ENCODE results near the gene EFCAB6. TPM values are rescaled to one million over a fixed set of nuclear protein-coding genes. Genes with fewer than 3 reads are reported as not detected.

The EFCAB6 gene
- total RNA-seq, 2 donors from 2014 or later = 1.7 to 2.0 TPM

DNA sequence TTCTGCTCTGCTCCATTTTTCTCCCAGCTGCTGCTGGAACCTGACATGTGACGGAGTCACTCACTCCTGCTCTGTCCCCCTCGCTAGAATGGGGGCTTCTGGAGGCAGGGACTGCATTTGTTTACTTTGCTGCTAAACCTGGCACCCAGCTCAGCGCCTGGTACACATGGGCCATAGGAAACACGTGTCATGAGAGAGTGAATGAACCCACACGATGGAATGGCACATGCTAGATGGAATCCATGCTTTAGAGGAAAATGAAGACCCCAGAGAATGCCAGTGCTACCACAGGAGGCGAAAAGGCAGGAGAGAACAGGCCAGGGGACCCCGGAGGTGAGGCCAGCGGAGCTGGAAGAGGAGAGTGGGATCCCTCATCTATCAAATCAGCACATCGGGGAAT is 239.4 kb downstream of the EFCAB6 start:
- intact Hi-C loops (cut with DNase I) = loop anchor here in 1 of 2 donors (1.0 kb wide), 1 partner anchor 19 kb away; no protein-coding TSS in a partner anchor
- no peak for DNase-seq (ENCODE audit: low spot score)

DNA sequence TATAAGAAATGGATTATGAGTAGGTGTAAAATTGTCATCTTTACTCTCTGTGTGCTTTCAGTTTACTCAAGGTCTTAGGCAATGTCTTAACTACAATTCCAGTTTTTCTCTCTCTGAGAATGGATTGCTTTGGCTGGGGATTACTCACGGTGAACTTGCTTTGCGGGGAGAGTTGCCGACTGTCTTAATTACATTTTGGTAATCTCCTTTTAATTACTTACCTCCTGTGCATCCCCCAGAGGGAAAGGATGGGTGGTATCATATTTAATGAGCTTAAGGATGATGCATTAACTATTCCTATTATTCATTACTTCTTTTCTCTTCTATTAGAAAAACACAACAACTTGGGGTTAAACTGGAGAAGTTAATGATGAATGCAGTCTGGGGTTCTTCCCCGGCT is 240.9 kb downstream of the EFCAB6 start:
- DNase-seq (ENCODE audit: low spot score) = no peak
- intact Hi-C loops (cut with DNase I) = no loop called here

DNA sequence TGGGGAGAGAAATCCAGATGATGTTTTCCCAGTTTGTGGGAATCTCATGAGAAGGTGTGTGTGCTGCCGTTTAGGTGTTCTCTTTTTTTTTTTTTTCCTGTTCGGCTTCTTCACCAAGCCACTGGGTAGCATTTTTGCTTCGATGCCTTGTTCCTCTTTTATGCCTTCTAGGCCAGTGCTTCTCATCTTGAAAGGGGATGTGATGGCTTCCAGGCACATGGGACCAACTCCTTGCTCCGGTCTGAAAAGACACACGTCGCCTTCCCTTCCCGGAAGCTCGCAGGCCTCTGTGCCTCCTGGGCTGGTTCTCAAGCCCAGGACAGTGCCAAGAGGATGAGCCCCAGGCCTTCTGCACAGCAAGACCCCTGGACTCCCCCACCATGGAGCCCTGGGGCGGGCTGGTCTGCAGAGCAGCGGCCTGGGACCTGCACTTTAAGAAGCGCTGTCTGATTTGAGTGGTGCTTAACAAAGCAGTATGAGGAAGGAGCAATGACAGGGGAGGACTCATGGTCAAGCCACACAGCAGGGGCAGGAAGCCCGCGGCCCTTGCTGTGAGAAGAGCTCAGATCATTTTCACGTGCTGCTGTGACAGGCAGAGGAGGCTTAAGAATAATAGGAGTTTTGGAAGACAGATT is 241.5 kb downstream of the EFCAB6 start:
- intact Hi-C loops (cut with DNase I) = no loop called here
- DNase-seq (ENCODE audit: low spot score) = no peak

DNA sequence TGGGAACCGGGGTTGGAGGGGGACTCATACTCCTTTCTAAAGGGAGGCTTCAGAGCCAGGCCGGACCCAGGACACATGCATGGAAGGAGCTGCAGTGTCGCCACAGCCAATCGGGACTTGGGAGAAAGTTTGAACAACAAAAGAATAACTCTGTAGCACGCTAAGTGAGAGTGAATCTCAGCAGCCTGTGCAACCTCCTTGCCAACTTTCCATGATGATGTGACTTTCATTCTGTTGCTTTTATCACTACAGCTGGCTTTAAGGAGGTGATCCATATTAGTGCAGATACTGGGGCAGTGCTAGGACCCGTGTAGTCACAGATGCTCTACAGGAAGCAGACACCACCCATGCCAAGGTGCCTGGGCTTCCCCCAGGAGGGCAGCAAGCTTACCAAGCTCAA is 243.0 kb downstream of the EFCAB6 start:
- intact Hi-C loops (cut with DNase I) = no loop called here
- DNase-seq (ENCODE audit: low spot score) = no peak

DNA sequence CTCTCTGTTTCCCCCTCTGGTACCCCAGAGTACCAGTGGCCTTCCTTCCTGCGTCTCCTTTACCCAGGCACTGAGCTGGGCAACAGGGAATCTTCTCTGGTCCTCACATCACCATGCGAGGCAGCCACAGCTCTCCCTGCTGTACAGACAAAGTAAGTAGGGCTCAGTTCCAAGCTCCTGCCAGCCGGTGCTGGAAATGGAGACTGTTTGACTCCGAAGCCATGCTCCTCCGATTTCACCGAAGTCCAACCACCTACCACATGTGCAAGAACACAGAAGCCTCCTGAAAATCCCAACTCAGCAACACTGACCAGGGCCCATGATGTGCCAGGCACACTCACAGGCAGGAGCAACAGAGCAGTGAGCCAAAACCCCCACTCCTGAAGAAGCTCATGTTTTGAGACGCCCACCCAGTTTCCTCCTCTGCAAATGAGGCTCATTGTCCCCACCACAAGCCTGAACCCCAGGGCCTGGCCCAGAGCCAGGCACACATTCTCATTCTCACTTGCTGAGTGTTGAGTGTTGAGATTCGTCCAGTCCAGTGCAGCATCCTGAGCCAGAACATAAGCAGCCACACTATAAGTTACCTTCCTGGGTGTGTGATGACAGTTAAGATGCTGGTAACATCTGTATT is 244.3 kb downstream of the EFCAB6 start:
- intact Hi-C loops (cut with DNase I) = no loop called here
- DNase-seq (ENCODE audit: low spot score) = no peak

DNA sequence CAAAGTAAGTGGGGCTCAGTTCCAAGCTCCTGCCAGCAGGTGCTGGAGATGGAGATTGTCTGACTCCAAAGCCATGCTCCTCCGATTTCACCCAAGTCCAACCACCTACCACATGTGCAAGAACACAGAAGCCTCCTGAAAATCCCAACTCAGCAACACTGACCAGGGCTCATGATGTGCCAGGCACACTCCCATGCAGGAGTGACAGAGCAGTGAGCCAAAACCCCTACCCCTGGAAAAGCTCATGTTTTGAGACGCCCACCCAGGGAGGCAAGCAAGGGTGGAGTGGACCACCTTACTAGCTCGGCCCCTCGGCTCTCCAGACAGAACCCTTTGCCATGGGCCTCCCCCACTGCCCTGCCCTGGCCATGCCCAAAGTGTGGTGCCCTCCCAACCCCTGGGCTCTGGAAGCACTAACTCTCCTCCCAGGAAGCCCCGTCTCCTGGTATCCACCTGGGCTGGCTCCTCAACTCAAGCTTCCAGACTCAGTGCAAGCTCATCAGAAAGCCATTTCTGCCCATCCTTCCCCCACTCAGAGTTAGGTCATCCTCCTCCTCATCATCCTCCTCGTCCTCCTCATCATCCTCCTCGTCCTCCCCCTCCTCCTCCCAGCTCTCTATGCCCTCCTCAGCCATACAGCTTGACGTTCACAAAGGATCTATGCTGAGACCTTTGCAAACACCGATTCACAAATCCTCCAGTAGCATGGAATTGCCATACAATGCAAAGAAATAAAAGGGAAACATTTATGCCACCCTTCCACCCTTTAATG is 245.4 kb downstream of the EFCAB6 start:
- no peak for DNase-seq (ENCODE audit: low spot score)
- intact Hi-C loops (cut with DNase I) = no loop called here

DNA sequence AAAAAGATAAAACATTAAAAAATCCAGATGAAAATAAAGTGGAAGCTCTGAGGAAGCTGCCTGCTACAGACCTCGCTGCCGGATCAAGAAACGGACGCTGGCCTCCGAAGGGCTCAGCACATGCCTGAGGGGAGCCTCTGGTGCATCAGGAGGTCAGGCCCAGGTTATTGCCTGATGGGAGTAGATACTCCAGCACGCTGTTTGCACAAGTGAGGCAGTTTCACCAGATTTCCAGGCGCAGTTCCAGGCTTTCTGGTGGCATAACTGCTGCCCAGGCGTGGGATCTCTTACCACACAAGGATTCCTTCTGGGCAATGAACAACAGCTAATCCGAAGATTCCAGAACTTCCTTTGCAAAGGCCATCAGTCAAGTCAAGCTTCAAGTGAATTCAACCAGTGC is 246.1 kb downstream of the EFCAB6 start:
- intact Hi-C loops (cut with DNase I) = no loop called here
- DNase-seq (ENCODE audit: low spot score) = no peak

DNA sequence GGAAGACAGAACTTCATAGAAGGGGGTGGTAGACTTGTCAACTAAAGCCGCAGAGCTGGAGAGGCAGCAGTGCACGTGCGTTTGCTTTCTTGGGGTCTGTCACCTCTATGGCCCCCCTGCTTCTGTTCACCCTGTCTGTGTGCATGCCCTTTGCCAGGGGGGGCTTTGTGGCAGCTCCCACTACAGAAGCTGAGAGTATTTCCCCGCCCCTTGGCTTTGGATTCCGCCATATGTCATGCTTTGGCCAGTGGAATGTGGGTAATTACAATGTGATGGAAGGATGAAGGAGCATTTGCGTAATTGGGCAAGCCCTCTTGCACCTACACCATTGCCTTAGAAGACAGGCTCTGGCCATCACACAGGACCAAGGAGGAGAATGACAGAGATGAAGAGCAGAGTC is 247.2 kb downstream of the EFCAB6 start:
- intact Hi-C loops (cut with DNase I) = no loop called here
- DNase-seq (ENCODE audit: low spot score) = no peak

DNA sequence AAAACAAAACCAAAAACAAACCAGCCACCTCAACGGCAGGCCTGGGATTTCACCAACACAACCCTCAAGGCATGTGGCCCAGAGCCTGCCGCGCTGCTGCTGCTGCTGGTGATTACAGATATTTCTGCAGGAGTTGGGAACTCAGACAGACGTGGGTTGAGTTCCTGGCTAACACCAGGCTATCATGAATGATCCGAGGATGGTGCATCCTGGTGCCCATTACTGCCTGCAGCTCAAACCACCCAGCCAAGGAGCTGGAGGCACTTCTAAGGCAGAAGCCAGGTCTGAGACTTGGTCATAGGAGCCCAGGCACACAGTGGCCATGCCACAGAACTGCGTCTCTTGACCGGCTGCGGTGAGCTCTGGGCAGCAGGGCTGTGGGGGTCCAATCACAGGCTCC is 248.5 kb downstream of the EFCAB6 start:
- intact Hi-C loops (cut with DNase I) = no loop called here

DNA sequence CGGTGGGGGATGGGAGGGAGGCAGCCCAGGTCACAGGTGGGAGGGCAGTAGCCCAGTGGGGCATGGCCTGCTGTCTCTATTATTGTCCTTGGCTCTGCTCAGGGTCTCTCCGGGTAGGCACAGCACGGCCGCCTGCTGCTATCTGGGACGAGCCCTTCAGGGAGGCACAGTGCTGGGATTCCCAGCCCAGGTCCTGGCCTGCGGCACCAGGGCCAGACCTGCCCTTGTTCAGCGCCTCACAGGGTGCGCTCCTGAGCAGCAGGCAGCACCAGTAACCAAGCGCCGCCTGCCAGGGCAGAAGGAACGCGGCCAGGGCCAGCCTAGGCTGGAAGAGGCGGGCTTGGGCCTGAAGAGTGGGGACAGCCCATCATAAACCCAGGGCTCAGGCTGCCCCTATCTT is 249.3 kb downstream of the EFCAB6 start:
- intact Hi-C loops (cut with DNase I) = no loop called here
- DNase-seq (ENCODE audit: low spot score) = no peak

More for the DNA sequence above, 248.5 kb downstream of the EFCAB6 start:
- no peak for DNase-seq (ENCODE audit: low spot score)

DNA sequence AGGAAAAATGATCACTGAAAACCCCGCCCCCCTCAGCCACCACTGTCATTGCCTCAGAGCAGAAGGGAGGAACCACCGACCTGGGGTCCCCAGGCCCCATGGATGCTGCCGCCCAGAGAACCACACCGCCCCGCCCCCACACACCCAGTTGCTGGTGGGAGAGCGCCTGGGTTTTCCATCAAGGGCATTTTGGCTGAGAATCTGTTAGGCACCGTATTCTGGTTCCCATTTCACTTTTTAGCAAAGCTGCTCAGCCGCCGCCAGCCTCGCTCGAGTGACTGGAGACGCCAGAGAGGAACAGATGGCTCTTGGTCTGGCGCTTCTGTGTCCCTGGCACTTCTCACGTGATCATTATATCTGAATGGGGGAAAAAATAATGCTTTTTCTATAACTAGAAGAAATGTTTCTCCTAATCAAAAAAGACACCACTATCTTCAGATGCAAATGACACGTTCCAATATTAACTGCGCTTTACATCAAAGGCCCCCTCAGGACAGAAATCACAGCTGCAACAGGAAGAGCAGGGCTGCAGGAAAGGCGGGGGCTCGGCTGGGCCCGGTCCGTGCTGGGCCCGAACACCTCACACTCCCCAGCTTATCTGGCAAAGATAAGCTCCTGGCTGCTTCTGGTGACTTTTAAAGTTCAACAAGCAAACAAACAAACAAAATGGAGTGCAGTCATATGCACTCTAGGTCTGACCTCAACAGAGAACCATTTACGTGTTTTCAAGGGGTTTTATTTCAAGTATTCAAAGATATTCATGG is 250.5 kb downstream of the EFCAB6 start:
- intact Hi-C loops (cut with DNase I) = no loop called here
- no peak for DNase-seq (ENCODE audit: low spot score)

DNA sequence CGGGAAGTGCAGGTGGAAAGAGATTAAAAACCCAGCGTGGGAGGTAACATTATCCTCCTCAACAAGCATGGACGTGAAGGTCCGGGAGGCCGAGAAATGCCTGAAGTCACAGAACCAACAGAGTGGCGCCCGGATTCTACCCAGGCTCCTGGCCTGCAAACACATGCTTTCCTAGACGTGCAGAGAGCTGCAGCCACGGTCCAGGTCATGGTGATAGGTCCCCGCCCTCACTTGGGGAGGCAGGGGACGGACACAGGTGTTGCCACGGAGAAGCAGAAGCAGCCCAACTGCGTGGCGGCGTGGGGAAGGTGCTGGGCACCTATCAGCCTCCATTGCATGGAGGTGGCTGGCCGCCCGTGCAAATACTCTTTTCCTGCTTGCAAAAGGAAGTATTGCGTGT is 251.5 kb downstream of the EFCAB6 start:
- intact Hi-C loops (cut with DNase I) = no loop called here
- no peak for DNase-seq (ENCODE audit: low spot score)

DNA sequence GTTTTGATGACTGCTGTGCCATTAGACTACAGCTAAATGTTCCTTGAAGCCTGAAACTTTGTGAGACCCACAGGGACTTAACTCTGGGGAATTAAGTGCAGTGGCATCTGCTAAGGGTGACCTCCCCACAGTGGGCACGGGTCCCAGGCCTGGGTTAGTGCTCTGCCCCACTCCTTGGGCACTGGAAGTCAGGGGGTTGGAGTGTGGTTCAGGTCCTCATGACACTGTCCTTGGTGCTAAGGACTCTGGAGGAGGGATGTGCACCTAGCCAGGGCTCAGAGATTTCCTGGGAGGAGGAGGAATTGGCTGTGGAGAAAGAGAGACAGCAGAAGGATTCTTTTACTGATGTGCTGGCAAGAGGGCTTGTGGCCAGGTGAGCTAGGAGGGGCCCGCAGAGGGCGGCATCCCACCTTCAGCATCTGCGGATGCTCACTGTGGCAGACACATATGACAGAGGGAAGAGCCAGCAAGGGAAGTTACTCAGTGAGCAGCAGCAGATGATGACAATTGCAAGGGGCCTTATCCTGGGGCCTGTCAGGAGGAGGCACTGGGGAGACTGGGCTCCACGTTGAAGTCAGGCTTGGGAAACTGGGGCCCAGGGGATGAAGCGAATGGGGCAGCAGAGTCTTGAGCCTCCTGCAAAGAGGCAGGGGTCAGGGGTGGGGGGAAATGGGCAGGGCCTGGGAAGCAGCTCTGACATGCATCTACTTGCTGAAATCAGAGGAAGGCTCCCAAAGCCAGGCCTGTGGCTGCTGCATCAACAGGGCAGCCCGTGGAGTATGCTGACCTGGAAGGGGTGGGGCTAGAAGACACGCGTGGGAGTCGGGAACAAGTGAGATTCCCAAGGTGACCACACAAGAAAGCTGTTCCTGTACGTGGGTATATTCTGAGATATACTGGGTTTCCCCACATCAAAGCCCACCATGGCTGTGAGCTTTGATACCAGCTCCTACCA is 256.3 kb downstream of the EFCAB6 start:
- intact Hi-C loops (cut with DNase I) = loop anchor here in 1 of 2 donors (2.0 kb wide), 1 partner anchor 77 kb away; no protein-coding TSS in a partner anchor
- peak; percentile 37 for DNase-seq (ENCODE audit: low spot score)

DNA sequence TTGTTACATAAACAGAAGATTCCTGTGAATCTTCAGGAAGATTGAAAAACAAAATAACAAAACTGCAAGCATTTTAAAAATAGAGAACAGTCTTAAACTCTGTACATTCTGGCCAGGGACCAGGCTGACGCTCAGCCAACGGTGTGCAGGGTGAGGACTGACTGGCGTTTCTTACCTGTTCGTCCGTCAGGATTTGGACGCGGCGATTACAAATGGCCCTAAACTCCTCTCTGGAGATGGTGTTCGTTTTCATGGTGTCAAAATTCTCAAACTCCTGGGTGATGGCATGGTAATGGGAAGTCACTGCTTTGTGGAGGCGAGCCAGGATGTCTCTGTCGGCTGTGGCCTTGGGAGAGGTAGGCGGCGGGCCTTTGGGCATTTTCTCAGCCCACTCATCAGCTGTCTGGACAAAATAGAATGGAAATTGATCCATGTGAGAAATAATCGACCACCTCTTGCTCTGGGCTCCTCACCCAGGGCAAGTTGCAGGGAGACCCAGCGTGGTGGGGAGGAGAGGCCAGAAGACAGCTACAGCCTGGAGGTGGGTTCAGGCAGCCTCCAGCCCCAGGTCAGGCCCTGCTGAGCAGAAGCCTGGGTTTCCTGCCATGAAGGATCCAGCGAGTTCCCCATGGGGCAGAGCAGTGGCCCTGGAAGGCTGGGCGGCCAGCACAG is 257.3 kb downstream of the EFCAB6 start:
- no peak for DNase-seq (ENCODE audit: low spot score)
- intact Hi-C loops (cut with DNase I) = loop anchor here in 1 of 2 donors (2.0 kb wide), 1 partner anchor 78 kb away; no protein-coding TSS in a partner anchor

DNA sequence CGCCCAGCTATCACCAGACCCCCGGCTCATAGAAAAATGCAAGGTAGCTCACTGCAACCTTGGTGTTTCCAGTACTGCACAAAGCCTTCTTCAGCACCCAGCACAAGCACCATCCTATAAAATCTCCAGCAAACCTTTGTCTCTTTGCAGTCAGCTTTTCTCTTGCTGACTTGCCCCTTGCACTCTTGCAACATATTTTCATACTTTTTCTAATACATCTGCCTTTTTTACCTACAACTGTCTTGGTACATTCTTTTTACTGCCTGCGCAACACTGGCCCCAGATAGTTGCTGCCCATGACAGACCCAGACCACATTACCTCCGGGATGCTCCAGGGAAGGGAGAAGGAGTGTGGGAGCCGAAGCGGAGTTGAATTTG is 257.9 kb downstream of the EFCAB6 start:
- intact Hi-C loops (cut with DNase I) = loop anchor here in 1 of 2 donors (2.0 kb wide), 1 partner anchor 79 kb away; no protein-coding TSS in a partner anchor
- peak; percentile 12 for DNase-seq (ENCODE audit: low spot score)

DNA sequence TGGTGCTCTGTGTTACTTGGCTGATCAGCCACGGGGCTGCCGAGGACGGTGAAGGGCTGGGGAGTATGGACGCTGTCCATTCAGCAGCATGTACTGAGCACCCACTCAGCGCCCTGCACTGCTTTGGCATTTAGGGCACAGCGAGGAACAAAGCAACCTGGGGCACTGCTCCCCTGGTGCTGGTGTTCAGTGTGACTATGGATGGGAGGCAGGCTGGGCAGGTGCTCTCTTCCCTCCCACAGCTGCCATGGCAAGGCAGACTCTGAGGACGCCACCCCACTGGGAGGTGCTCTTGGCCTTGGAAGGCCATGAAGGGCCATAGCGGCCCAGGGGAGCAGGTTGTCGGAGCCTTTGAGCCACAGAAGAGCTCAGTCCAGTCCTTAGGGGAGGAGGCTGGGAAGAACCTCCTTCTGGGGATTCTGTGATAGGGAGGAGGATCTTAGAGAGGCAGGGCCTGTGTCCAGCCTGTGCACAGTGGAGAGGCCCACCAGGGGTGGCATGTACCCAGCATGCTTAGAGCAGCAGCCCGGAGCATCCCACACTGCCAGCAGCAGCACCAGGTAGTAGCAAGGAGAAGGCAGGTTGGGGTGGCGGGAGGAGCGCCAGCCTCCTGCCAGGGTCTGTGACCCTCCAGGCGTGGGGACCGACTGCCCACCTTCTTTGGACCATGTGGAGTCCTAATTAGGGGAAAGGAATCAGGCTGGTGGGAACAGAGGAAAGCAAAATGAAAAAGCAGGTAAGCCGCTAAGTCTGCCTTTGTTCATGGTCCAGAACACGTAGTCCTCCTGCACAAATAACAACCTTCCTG is 258.4 kb downstream of the EFCAB6 start:
- DNase-seq (ENCODE audit: low spot score) = peak; percentile 50
- intact Hi-C loops (cut with DNase I) = loop anchor here in 1 of 2 donors (2.0 kb wide), 1 partner anchor 79 kb away; no protein-coding TSS in a partner anchor

DNA sequence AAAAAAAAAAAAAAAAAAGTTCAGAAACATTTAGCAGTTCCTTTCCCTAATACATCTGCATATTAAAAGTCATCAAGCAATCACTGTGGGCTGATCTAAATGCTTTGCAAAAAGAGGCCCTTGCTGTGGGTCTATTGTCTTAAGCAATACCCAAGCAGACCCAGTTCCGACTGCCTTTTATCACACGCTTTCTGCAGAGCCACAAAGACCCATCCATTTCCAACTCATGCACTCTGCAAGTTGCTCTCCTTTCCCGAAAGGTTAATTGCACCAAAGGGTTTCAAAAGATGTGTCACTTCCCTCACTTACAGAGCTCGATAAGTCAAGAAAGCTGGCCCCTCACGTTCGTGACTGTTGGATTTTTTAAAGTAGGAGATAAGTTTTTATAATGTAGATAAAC is 261.4 kb downstream of the EFCAB6 start:
- no peak for DNase-seq (ENCODE audit: low spot score)
- intact Hi-C loops (cut with DNase I) = no loop called here
